ENCODE measurements around the gene ANKMY2.

The ANKMY2 gene

DNA sequence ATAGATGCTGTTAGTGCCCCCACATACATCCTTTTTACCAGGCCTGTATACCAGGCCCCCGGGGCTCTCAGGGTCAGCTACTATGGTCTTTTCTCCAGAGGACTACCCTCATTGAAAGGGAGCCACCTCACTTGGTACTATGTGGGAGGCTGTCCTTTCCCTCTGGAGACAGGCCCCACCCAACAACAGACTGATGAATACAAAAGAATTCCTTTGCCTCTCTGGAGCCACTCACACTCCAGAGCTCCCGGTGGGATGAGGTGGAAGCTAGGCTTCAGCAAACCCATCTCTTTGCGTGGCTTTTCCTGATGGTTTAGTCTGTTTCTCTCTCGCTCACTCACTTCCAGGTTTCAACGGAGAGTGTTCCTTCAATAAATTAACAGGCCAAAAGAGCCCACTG lies 30.3 kb downstream of the ANKMY2 start:
- H3K4me3 ChIP-seq (ENCODE audit: low read depth, low read length) = no peak overlapping the region
- TF ChIP-seq POLR2A (IDR thresholded peaks at IDR 0.05; ENCODE audit: extremely low read depth, insufficient read length) = no peak
- no peak for TF ChIP-seq MYC (IDR thresholded peaks at IDR 0.05; ENCODE audit: low read depth, low read length)
- TF ChIP-seq, protein P1, sequence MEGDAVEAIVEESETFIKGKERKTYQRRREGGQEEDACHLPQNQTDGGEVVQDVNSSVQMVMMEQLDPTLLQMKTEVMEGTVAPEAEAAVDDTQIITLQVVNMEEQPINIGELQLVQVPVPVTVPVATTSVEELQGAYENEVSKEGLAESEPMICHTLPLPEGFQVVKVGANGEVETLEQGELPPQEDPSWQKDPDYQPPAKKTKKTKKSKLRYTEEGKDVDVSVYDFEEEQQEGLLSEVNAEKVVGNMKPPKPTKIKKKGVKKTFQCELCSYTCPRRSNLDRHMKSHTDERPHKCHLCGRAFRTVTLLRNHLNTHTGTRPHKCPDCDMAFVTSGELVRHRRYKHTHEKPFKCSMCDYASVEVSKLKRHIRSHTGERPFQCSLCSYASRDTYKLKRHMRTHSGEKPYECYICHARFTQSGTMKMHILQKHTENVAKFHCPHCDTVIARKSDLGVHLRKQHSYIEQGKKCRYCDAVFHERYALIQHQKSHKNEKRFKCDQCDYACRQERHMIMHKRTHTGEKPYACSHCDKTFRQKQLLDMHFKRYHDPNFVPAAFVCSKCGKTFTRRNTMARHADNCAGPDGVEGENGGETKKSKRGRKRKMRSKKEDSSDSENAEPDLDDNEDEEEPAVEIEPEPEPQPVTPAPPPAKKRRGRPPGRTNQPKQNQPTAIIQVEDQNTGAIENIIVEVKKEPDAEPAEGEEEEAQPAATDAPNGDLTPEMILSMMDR (IDR thresholded peaks at IDR 0.05; ENCODE audit: low read depth, low read length) = no peak
- TF ChIP-seq, protein P2, sequence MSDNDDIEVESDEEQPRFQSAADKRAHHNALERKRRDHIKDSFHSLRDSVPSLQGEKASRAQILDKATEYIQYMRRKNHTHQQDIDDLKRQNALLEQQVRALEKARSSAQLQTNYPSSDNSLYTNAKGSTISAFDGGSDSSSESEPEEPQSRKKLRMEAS (IDR thresholded peaks at IDR 0.05; ENCODE audit: low read depth, low read length) = no peak
- no peak for DNase-seq (ENCODE audit: low read depth)

DNA sequence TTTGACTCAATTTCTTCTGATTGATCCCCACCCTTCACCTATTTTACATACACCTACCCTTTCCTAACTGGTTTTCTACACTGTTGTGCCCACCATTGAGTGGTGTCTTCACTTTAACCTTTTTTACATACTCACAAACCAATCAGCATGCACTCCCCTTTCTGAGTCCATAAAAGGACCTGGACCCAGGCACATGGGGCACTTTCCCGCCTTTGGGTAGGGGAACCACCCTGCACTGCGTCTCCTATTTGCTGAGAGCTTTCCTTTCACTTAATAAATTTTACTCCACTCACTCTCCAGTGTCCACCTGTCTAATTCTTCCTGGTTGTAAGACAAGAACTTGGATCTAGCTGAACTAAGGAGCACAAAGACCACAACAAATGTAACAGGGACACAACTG lies 33.8 kb downstream of the ANKMY2 start:
- no peak overlapping the region for H3K4me3 ChIP-seq (ENCODE audit: low read depth, low read length)
- TF ChIP-seq MYC (IDR thresholded peaks at IDR 0.05; ENCODE audit: low read depth, low read length) = no peak
- TF ChIP-seq, protein P1 (IDR thresholded peaks at IDR 0.05; ENCODE audit: low read depth, low read length) = no peak
- TF ChIP-seq POLR2A (IDR thresholded peaks at IDR 0.05; ENCODE audit: extremely low read depth, insufficient read length) = no peak
- TF ChIP-seq, protein P2 (IDR thresholded peaks at IDR 0.05; ENCODE audit: low read depth, low read length) = no peak
- DNase-seq (ENCODE audit: low read depth) = no peak

DNA sequence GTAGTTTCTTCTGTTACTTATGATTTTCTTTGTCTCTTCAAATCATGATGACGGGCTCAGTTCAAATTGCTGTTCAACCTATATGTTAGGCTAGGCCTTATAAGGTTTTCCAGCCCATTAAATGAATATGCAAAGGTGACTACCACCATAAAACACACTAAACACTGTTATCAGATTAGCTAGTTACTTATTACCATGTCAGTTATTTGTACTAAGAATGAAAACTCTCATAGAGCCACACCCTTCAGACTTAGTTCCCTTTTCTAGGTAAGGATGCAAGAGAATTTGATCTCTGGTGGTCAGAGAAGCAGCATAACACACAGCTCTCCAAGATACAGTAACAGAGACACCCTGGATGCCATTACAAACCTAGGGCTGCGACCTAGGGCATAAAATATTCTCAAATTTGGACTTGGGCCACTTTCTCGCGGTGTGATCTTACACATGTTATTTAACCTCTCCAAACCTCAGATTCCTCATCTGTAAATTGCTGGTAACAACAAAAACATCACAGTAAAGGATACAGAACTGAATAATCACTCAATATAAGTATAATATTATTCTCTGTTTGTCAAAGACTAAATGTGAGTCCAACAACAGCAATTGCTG lies 35.6 kb downstream of the ANKMY2 start:
- peak; percentile 24 for DNase-seq (ENCODE audit: low read depth)
- TF ChIP-seq MYC (IDR thresholded peaks at IDR 0.05; ENCODE audit: low read depth, low read length) = no peak
- TF ChIP-seq, protein P2 (IDR thresholded peaks at IDR 0.05; ENCODE audit: low read depth, low read length) = no peak
- TF ChIP-seq, protein P1 (IDR thresholded peaks at IDR 0.05; ENCODE audit: low read depth, low read length) = no peak
- H3K4me3 ChIP-seq (ENCODE audit: low read depth, low read length) = no peak overlapping the region

DNA sequence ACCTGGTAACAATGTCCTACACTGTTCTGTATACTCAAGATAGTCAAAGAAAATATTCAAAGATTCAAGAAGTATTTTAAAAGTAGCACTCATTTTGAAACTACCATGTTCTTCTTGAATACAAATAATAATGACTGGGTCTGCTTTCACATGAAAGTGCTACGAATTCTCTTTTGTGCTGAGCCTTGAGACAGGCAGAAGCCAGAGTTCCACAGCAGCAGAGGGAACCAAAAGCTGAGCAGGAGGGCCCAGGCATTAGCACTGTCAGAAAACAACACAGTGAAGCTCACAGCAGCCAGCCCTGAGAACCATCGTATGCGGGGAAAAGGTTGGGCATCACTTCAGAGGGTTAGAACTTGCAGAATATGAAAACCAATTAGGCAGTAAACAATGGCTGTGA lies 38.9 kb downstream of the ANKMY2 start:
- no peak for DNase-seq (ENCODE audit: low read depth)
- H3K4me3 ChIP-seq (ENCODE audit: low read depth, low read length) = no peak overlapping the region
- TF ChIP-seq, protein P1 (IDR thresholded peaks at IDR 0.05; ENCODE audit: low read depth, low read length) = no peak
- no peak for TF ChIP-seq MYC (IDR thresholded peaks at IDR 0.05; ENCODE audit: low read depth, low read length)
- no peak for TF ChIP-seq POLR2A (IDR thresholded peaks at IDR 0.05; ENCODE audit: extremely low read depth, insufficient read length)
- TF ChIP-seq, protein P2 (IDR thresholded peaks at IDR 0.05; ENCODE audit: low read depth, low read length) = no peak

DNA sequence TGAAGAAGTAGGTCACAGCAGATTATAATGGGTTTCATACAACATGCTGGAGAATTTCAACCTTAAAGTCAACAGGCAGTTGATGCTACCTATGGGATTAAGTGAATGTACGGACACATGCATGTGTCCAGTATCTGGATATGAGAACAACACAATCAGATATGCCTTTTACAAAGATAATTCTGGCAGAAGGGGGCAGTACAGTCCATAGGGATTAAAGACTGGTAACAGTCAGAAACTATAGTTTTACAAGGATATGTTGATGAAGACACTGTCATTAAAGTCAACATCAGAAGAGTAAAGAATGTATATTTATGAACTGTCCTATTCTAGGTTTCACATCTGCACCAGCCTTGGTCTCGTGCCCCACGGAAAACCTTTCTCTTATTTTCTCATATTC lies 41.5 kb downstream of the ANKMY2 start:
- no peak overlapping the region for H3K4me3 ChIP-seq (ENCODE audit: low read depth, low read length)
- TF ChIP-seq, protein P1 (IDR thresholded peaks at IDR 0.05; ENCODE audit: low read depth, low read length) = no peak
- TF ChIP-seq, protein P2 (IDR thresholded peaks at IDR 0.05; ENCODE audit: low read depth, low read length) = no peak
- TF ChIP-seq POLR2A (IDR thresholded peaks at IDR 0.05; ENCODE audit: extremely low read depth, insufficient read length) = no peak
- TF ChIP-seq MYC (IDR thresholded peaks at IDR 0.05; ENCODE audit: low read depth, low read length) = no peak
- DNase-seq (ENCODE audit: low read depth) = peak; percentile 39

Measured in NB4 (cell line).